Neural cell (in vitro differentiated cells): ENCODE results near the gene PIK3CA. TPM values are rescaled to one million over a fixed set of nuclear protein-coding genes. Genes with fewer than 3 reads are reported as not detected.
"Not testable (repeated sequence)": the region's sequence is repeated elsewhere in the genome, so short reads cannot be mapped to it uniquely, and the experiment has no call there.

Source experiments
- H2AFZ ChIP-seq: fragments of 200-600, 300-800 bp; sonication (generic), shearing (Covaris generic); 2 replicates; pipeline ENCODE4 v1.6.0; 2014; ENCODE audit warnings: low read depth, mild to moderate bottlenecking, antibody characterized with exemption, low read length, moderate library complexity
- H3F3A ChIP-seq: fragments of 200-600 bp; shearing (Covaris generic); 2 replicates; pipeline ENCODE4 v1.6.1; 2016; ENCODE audit warnings: mild to moderate bottlenecking, moderate library complexity, mixed read lengths, antibody characterized with exemption, low read length; ENCODE audit not compliant: insufficient read depth, poor library complexity, severe bottlenecking
- H3K27ac ChIP-seq: fragments of 200-600, 300-800 bp; sonication (generic), shearing (Covaris generic); 2 replicates; pipeline ENCODE4 v1.5.1; 2014; ENCODE audit warnings: mild to moderate bottlenecking, low read length, moderate library complexity
- H3K27me3 ChIP-seq: fragments of 300-800, 200-600 bp; sonication (generic), shearing (Covaris generic); 2 replicates; pipeline ENCODE4 v1.6.0; 2014; ENCODE audit warnings: mild to moderate bottlenecking, low read depth, low read length, moderate library complexity; ENCODE audit not compliant: insufficient read depth
- H3K36me3 ChIP-seq: fragments of 300-800, 200-600 bp; sonication (generic), shearing (Covaris generic); 2 replicates; pipeline ENCODE4 v1.5.1; 2014; ENCODE audit warnings: mild to moderate bottlenecking, antibody characterized with exemption, low read length, moderate library complexity; ENCODE audit not compliant: insufficient read depth
- H3K4me2 ChIP-seq: fragments of 300-800, 200-600 bp; sonication (generic), shearing (Covaris generic); 2 replicates; pipeline ENCODE4 v1.6.0; 2014; ENCODE audit warnings: mild to moderate bottlenecking, low read length
- H3K4me3 ChIP-seq: fragments of 300-800, 200-600 bp; sonication (generic), shearing (Covaris generic); 2 replicates; pipeline ENCODE4 v1.5.1; 2014; ENCODE audit warnings: mild to moderate bottlenecking, low read length, moderate library complexity
- H3K79me2 ChIP-seq: fragments of 200-600 bp; shearing (Covaris generic); replicated peaks from 2 replicates; pipeline ENCODE4 v1.6.0; 2014; ENCODE audit warnings: mild to moderate bottlenecking, low read length, moderate library complexity; ENCODE audit not compliant: insufficient read depth
- H3K9ac ChIP-seq: fragments of 300-800, 200-600 bp; sonication (generic), shearing (Covaris generic); 2 replicates; pipeline ENCODE4 v1.6.1; 2016; ENCODE audit warnings: mild to moderate bottlenecking, low read length, mixed read lengths
- H3K9me2 ChIP-seq: fragments of 200-600 bp; shearing (Covaris generic); 2 replicates; pipeline ENCODE4 v1.6.1; 2016; ENCODE audit warnings: mild to moderate bottlenecking, low read length, mixed read lengths; ENCODE audit not compliant: insufficient read depth
- H3K9me3 ChIP-seq: fragments of 200-600, 300-800 bp; sonication (generic), shearing (Covaris generic); 2 replicates; pipeline ENCODE4 v1.6.1; 2016; ENCODE audit warnings: mild to moderate bottlenecking, mixed run types, low read length, moderate library complexity, mixed read lengths
- H4K20me1 ChIP-seq: fragments of 200-600 bp; shearing (Covaris generic); 2 replicates; pipeline ENCODE4 v1.6.1; 2016; ENCODE audit warnings: mild to moderate bottlenecking, mixed run types; ENCODE audit not compliant: insufficient read depth
- EP300 ChIP-seq: fragments of 450-650 bp; conservative IDR thresholded peaks from 2 replicates; pipeline ENCODE4 v1.6.1; 2014; ENCODE audit warnings: antibody characterized with exemption, mild to moderate bottlenecking, moderate library complexity; ENCODE audit not compliant: poor library complexity, severe bottlenecking
- EZH2 ChIP-seq: fragments of 200-600, 300-800 bp; shearing (Covaris generic), sonication (generic); IDR thresholded peaks from 2 replicates; pipeline ENCODE4 v1.6.1; 2014; ENCODE audit warnings: antibody characterized with exemption, low read length, borderline replicate concordance, mild to moderate bottlenecking; ENCODE audit not compliant: insufficient read depth, poor library complexity, severe bottlenecking
- MXI1 ChIP-seq: fragments of 450-650 bp; conservative IDR thresholded peaks from 2 replicates; pipeline ENCODE4 v1.6.1; 2014; ENCODE audit warnings: antibody characterized with exemption, mild to moderate bottlenecking; ENCODE audit not compliant: poor library complexity, severe bottlenecking
- POLR2AphosphoS5 ChIP-seq: IDR thresholded peaks from 2 replicates; pipeline ENCODE4 v1.6.1; 2012
- RAD21 ChIP-seq: fragments of 450-650 bp; conservative IDR thresholded peaks from 2 replicates; pipeline ENCODE4 v1.6.1; 2014; ENCODE audit warnings: antibody characterized with exemption, mild to moderate bottlenecking, moderate library complexity
- REST ChIP-seq: IDR thresholded peaks from 2 replicates; pipeline ENCODE4 v1.6.1; 2012; ENCODE audit warnings: borderline replicate concordance
- SMC3 ChIP-seq: fragments of 450-650 bp; conservative IDR thresholded peaks from 2 replicates; pipeline ENCODE4 v1.6.1; 2014; ENCODE audit warnings: antibody characterized with exemption, mild to moderate bottlenecking, moderate library complexity; ENCODE audit not compliant: poor library complexity
- TAF1 ChIP-seq: IDR thresholded peaks from 2 replicates; pipeline ENCODE4 v1.6.1; 2012; ENCODE audit warnings: low read depth
- polyA plus RNA-seq: library from polyadenylated mRNA; depleted of rRNA; stranded (reverse); fragments of >200 nt; gene quantifications from 2 replicates; pipeline ENCODE4 v1.2.3, GENCODE V29; 2014
- TF ChIP-seq, protein P1 (sequence below): fragments of 450-650 bp; IDR thresholded peaks from 2 replicates; pipeline ENCODE4 v1.5.1; 2014; ENCODE audit warnings: antibody characterized with exemption, mild to moderate bottlenecking, moderate library complexity; ENCODE audit not compliant: poor library complexity, severe bottlenecking

Gene PIK3CA
- polyA plus RNA-seq, 1 donor from 2014 or later, result 15.2 TPM

GRCh38 chr3:179113903-179114302, 34.3 kb upstream of the PIK3CA start:
- Histone ChIP-seq H3F3A (no peaks in the 10 kb centered on the region), H4K20me1 (no peaks in the 10 kb centered on the region), H3K9me3 (no peaks in the 10 kb centered on the region), H3K4me3 (no peak overlapping the region), H3K9me2 (no peaks in the 10 kb centered on the region), H3K9ac (no peak overlapping the region), H3K27ac (no peak overlapping the region), H3K27me3 (no peaks in the 10 kb centered on the region), H3K4me2 (no peak overlapping the region), H3K36me3 (no peaks in the 10 kb centered on the region), H3K79me2 (no peaks in the 10 kb centered on the region), H2AFZ (no peak overlapping the region)
- TF ChIP-seq TAF1, result no peak
- no peak for TF ChIP-seq EZH2
- TF ChIP-seq MXI1, result no peak
- no peak for TF ChIP-seq REST
- TF ChIP-seq, protein P1, sequence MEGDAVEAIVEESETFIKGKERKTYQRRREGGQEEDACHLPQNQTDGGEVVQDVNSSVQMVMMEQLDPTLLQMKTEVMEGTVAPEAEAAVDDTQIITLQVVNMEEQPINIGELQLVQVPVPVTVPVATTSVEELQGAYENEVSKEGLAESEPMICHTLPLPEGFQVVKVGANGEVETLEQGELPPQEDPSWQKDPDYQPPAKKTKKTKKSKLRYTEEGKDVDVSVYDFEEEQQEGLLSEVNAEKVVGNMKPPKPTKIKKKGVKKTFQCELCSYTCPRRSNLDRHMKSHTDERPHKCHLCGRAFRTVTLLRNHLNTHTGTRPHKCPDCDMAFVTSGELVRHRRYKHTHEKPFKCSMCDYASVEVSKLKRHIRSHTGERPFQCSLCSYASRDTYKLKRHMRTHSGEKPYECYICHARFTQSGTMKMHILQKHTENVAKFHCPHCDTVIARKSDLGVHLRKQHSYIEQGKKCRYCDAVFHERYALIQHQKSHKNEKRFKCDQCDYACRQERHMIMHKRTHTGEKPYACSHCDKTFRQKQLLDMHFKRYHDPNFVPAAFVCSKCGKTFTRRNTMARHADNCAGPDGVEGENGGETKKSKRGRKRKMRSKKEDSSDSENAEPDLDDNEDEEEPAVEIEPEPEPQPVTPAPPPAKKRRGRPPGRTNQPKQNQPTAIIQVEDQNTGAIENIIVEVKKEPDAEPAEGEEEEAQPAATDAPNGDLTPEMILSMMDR, result no peak
- TF ChIP-seq RAD21, result no peak
- no peak for TF ChIP-seq EP300

DNA sequence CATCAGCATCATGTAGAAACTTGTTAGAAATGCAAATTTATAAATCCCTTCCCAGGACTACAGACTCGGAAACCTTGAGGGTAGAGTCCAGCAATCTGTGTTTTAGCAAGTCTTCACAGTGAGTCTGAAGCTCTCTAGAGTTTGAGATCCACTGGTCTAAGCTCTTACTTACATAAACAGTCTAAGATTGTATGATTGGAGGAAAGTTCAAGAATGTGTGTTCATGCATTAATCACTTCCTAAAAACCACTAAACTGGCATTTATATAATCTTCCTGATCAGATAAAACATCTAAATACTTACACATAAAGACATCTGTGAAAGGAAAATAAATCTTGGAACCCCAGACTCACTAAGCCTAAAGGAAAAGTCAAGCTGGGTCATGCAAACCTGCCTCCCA, 32.7 kb upstream of the PIK3CA start:
- H3K79me2 ChIP-seq, H3K27ac ChIP-seq, H3K4me3 ChIP-seq: not testable (repeated sequence)

DNA sequence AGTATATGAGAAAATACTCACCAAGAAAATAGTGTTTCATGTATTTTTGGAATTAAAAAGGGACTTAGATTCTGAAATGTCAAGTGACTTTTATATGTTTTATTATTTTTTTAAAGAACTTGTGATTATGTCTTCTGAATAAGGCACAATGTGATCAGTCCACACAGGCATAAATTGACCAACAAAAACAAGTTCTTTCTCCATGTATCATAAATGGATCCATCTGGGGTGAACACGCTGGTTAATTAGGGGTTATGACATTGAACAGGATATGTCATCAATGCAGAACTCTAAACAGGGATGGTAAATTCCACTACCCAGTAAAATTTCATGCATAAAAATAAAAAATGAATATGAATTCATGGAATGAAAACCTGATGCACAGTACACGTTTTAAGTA, 31.3 kb upstream of the PIK3CA start:
- Histone ChIP-seq H3K9me3 (no peaks in the 10 kb centered on the region), H2AFZ (no peak overlapping the region), H3K4me2 (no peak overlapping the region), H3K9ac (no peak overlapping the region), H3K4me3 (no peak overlapping the region), H3K27ac (no peak overlapping the region), H3F3A (no peaks in the 10 kb centered on the region), H4K20me1 (no peaks in the 10 kb centered on the region), H3K79me2 (no peaks in the 10 kb centered on the region), H3K36me3 (no peaks in the 10 kb centered on the region), H3K9me2 (no peaks in the 10 kb centered on the region), H3K27me3 (no peaks in the 10 kb centered on the region)
- TF ChIP-seq EP300 (no peak), MXI1 (no peak), RAD21 (no peak), TAF1 (no peak), REST (no peak), SMC3 (no peak), EZH2 (no peak), POLR2AphosphoS5 (no peak)
- TF ChIP-seq, protein P1, result no peak

More for the DNA sequence above, 32.7 kb upstream of the PIK3CA start:
- not testable (repeated sequence) for H3K9me3 ChIP-seq, H3F3A ChIP-seq, H3K27me3 ChIP-seq, H4K20me1 ChIP-seq, H3K36me3 ChIP-seq, H3K4me2 ChIP-seq, H3K9ac ChIP-seq, H3K9me2 ChIP-seq, H2AFZ ChIP-seq
